NCI-H82 (cell line): ENCODE results near the gene MAP1LC3B.
"Not testable (repeated sequence)": the region's sequence is repeated elsewhere in the genome, so short reads cannot be mapped to it uniquely, and the experiment has no call there.

Experiments used
- DNase-seq: peaks from one replicate; lab custom pipeline; 2025; lab: John Stamatoyannopoulos, UW

MAP1LC3B gene

GRCh38 chr16:87360862-87361610 lies 31.1 kb upstream of the MAP1LC3B start:
- DNase-seq = no peak

GRCh38 chr16:87361916-87362619 lies 30.1 kb upstream of the MAP1LC3B start:
- no peak for DNase-seq

- DNase-seq = not testable (repeated sequence)
Measured at GRCh38 chr16:87362828-87363559, 29.1 kb upstream of the MAP1LC3B start.

- peak; percentile 88 for DNase-seq
Measured at GRCh38 chr16:87363771-87364455, 28.2 kb upstream of the MAP1LC3B start.

- no peak for DNase-seq
Measured at GRCh38 chr16:87365021-87365713, 27.0 kb upstream of the MAP1LC3B start.

GRCh38 chr16:87366288-87366687 lies 25.8 kb upstream of the MAP1LC3B start:
- no peak for DNase-seq

- no peak for DNase-seq
Measured at GRCh38 chr16:87366930-87367329, 25.2 kb upstream of the MAP1LC3B start.

- DNase-seq = no peak
Measured at GRCh38 chr16:87367529-87367928, 24.6 kb upstream of the MAP1LC3B start.

- DNase-seq = no peak
Measured at GRCh38 chr16:87368029-87368770, 23.9 kb upstream of the MAP1LC3B start.

- DNase-seq = no peak
Measured at GRCh38 chr16:87369117-87369765, 22.9 kb upstream of the MAP1LC3B start.

- no peak for DNase-seq
Measured at GRCh38 chr16:87369796-87370719, 22.1 kb upstream of the MAP1LC3B start.

GRCh38 chr16:87371261-87371866 lies 20.8 kb upstream of the MAP1LC3B start:
- peak; percentile 19 for DNase-seq

GRCh38 chr16:87372305-87372704 lies 19.8 kb upstream of the MAP1LC3B start:
- no peak for DNase-seq

GRCh38 chr16:87374313-87374712 lies 17.8 kb upstream of the MAP1LC3B start:
- DNase-seq = no peak

GRCh38 chr16:87375426-87376135 lies 16.6 kb upstream of the MAP1LC3B start:
- DNase-seq = no peak

GRCh38 chr16:87376660-87377059 lies 15.5 kb upstream of the MAP1LC3B start:
- DNase-seq = no peak

- DNase-seq = not testable (repeated sequence)
Measured at GRCh38 chr16:87379312-87379752, 12.8 kb upstream of the MAP1LC3B start.

GRCh38 chr16:87380403-87380802 lies 11.7 kb upstream of the MAP1LC3B start:
- no peak for DNase-seq
